ENCODE data around the gene MTHFSD.

The MTHFSD gene

GRCh38 chr16:86480444-86480843 lies 74.6 kb downstream of the MTHFSD start:
- DNase-seq = no peak
